AG04449 (cell line): ENCODE measurements around the gene CDO1.

Experiments
- CTCF ChIA-PET: fragments of 350-600 bp; formaldehyde crosslinking; extraction: SDS; loops from one replicate; lab custom pipeline; 2021; ENCODE audit warnings: antibody characterized with exemption; lab: Yijun Ruan, JAX
- POLR2A ChIA-PET: fragments of 400-600, 350-600 bp; formaldehyde crosslinking; extraction: SDS; loops from one replicate; lab custom pipeline; 2020; ENCODE audit warnings: antibody characterized with exemption, inconsistent platforms; lab: Yijun Ruan, JAX
- DNase-seq: peaks from one replicate; pipeline ENCODE4 v3.0.0-alpha.2; 2010; ENCODE audit warnings: low read depth, low spot score
- H3K4me3 ChIP-seq: 2 replicates; pipeline ENCODE4 v1.5.1; 2011; ENCODE audit warnings: low read depth, mild to moderate bottlenecking, control low read depth, low read length
- CTCF ChIP-seq: IDR thresholded peaks from one replicate; pipeline ENCODE4 v1.5.1; 2011; ENCODE audit warnings: mild to moderate bottlenecking, moderate library complexity, low read length, control low read depth, inconsistent platforms; ENCODE audit not compliant: insufficient read depth; ENCODE audit errors: missing control alignments

CDO1 gene

GRCh38 chr5:115816226-115817081 is at the start of gene CDO1:
CDO1 (minus strand) TSS chr5:115816659; CDS start chr5:115816397, 262 bp downstream.
- ChIA-PET CTCF (interaction anchor here (2.0 kb wide), 1 partner anchor 182 kb away, joined by 7 read pairs; no protein-coding TSS in a partner anchor), POLR2A (no interaction called here)
- no peak for TF ChIP-seq CTCF
- H3K4me3 ChIP-seq, result peak within 1 kb of the TSS; percentile 64
- no peak for DNase-seq

- no peak for DNase-seq
- no peak for TF ChIP-seq CTCF
- ChIA-PET POLR2A (interaction anchor here (0.6 kb wide), 1 partner anchor 14 kb away, joined by 4 read pairs; no protein-coding TSS in a partner anchor), CTCF (interaction anchor here (1.4 kb wide), 1 partner anchor 10 kb away, joined by 3 read pairs; no protein-coding TSS in a partner anchor)
- H3K4me3 ChIP-seq, result no peak overlapping the region
Observed at GRCh38 chr5:115859378-115859777, 42.9 kb upstream of the CDO1 start.

- CTCF ChIA-PET, result interaction anchor here (1.4 kb wide), 1 partner anchor 9 kb away, joined by 3 read pairs; no protein-coding TSS in a partner anchor
- no peak for DNase-seq
- TF ChIP-seq CTCF, result no peak
- H3K4me3 ChIP-seq, result no peak overlapping the region
- POLR2A ChIA-PET, result no interaction called here
Observed at GRCh38 chr5:115858396-115858795, 41.9 kb upstream of the CDO1 start.

- POLR2A ChIA-PET, result no interaction called here
- CTCF ChIA-PET, result no interaction called here
- no peak for TF ChIP-seq CTCF
- H3K4me3 ChIP-seq, result no peak overlapping the region
- DNase-seq, result no peak
Observed at GRCh38 chr5:115857626-115858349, 41.3 kb upstream of the CDO1 start.

- no peak for DNase-seq
- no peak overlapping the region for H3K4me3 ChIP-seq
- ChIA-PET CTCF (no interaction called here), POLR2A (no interaction called here)
- no peak for TF ChIP-seq CTCF
Observed at GRCh38 chr5:115857057-115857479, 40.6 kb upstream of the CDO1 start.

- POLR2A ChIA-PET, result no interaction called here
Observed at GRCh38 chr5:115855959-115856358, 39.5 kb upstream of the CDO1 start.

More at GRCh38 chr5:115855959-115856358, 39.5 kb upstream of the CDO1 start:
- CTCF ChIA-PET, result no interaction called here
- no peak for DNase-seq
- no peak for TF ChIP-seq CTCF
- no peak overlapping the region for H3K4me3 ChIP-seq
